ENCODE results near the gene C1orf232.

C1orf232 gene

DNA sequence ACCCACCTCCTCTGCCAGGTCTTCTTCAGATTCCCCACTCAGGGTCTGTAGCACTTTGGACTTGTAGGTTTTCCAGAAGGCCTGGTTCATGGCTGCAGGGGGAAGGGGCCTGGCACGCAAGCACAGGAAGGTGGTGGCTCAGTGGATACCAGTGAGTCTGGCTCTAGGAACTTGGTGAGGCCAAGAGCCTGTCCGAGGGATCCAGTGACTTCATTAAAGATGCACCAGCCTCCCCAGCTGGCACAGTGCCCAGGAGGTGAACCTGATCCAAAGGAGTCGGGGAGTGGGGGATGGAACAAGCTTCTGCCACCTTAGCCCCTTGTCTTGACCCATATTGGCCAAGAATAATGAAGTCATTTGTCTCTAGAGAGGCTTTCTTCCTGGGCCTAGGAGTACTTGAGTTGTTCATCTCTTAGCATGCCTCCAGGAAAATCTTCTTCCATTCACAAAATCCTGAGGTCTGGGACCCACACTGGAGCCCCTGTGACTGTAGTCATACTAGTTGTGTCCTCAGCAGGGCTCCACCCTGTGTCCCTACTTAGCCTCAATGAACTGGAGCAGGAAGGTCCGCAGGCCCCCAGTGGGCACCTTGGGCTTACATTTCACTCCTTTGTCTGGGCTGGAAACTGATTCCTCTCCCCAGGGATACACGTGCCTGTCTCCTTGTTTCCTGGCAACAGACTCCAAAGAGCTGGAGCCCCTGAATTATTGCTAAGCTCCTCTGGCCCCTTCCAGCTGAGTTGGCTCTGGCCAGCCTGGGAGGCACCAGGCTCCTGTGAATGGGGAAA, at the start of gene C1orf232:
C1orf232 (minus strand) TSS at position 554 of the 788 bp plus-strand sequence; CDS start at position 90, 464 bp downstream.
- TF ChIP-seq RAD21 (IDR thresholded peaks at IDR 0.05; ENCODE audit: low read depth): no peak
- 0 out of 2 replicates have a peak, but pooled peaks have one; percentile 10 for TF ChIP-seq ZBTB7A (IDR thresholded peaks at IDR 0.05; ENCODE audit: low read depth)
- peak; percentile 46; the same call in 1 of the 2 replicates for TF ChIP-seq NFIC (IDR thresholded peaks at IDR 0.05)

DNA sequence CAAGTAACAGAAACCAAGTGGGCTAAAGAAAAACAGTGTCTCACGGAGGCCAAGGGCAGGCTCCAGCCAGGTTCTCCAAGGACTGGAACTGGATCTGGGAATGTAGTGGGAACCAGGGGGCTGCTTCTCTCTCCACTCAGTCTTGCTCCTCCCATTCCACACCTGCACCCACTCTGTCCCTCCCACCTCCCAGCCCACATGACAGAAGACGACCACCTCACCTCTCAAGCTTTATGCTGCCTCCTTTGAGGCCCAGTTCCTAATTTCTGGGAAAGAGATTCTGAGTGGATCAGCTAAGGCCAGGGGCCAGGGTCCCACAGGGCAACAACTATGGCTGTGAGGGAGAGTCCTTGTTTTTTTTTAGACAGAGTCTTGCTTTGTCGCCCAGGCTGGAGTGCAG, 46.5 kb upstream of the C1orf232 start:
- TF ChIP-seq, protein P1, sequence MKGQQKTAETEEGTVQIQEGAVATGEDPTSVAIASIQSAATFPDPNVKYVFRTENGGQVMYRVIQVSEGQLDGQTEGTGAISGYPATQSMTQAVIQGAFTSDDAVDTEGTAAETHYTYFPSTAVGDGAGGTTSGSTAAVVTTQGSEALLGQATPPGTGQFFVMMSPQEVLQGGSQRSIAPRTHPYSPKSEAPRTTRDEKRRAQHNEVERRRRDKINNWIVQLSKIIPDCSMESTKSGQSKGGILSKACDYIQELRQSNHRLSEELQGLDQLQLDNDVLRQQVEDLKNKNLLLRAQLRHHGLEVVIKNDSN (IDR thresholded peaks at IDR 0.05): no peak

DNA sequence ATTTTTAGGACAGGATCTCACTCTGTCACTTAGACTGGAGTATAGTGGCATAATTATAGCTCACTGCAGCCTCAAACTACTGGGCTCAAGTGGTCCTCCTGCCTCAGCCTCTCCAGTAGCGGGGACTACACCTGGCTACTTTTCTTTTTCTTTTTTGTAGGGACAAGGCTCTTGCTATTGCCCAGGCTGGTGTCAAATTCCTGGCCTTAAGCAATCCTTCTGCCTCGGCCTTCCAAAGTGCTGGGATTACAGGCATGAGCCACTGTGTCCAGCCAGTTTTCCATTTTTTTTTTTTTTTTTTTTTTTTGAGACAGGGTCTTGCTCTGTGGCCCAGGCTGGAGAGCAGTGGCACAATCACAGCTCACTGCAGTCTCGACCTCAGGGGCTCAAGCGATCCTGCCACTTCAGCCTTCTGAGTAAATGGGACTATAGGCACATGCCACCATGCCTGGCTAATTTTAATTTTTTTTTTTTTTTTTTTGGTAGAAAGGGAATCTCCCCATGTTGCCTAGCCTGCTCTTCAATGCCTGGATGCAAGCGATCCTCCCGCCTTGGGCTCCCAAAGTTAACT, 44.7 kb upstream of the C1orf232 start:
- no peak for TF ChIP-seq EGR1 (IDR thresholded peaks at IDR 0.05)
- TF ChIP-seq, protein P2, sequence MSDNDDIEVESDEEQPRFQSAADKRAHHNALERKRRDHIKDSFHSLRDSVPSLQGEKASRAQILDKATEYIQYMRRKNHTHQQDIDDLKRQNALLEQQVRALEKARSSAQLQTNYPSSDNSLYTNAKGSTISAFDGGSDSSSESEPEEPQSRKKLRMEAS (IDR thresholded peaks at IDR 0.05): no peak
- TF ChIP-seq, protein P1 (IDR thresholded peaks at IDR 0.05): no peak

DNA sequence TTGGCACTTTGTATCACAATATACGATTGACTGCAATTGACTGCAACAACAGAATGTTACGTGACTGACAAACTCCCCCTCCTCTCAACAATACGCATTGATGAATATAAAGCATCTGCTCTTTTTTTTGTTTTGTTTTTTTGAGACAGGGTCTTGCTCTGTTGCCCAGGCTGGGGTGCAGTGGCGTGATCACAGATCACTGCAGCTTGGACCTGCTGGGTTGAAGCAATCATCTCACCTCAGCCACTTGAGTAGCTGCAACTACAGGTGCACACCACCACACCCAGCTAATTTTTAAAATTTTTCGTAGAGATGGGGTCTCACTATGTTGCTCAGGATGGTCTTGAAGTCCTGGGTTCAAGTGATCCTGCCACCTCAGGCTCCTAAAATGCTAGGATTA, 44.0 kb upstream of the C1orf232 start:
- TF ChIP-seq TCF12 (IDR thresholded peaks at IDR 0.05; ENCODE audit: low read depth) (no peak), TAF1 (IDR thresholded peaks at IDR 0.05; ENCODE audit: low read depth) (no peak), NFIC (IDR thresholded peaks at IDR 0.05) (no peak), EGR1 (IDR thresholded peaks at IDR 0.05) (no peak), YY1 (IDR thresholded peaks at IDR 0.05; ENCODE audit: low read depth) (no peak), FOXM1 (IDR thresholded peaks at IDR 0.05; ENCODE audit: borderline replicate concordance, low read depth) (no peak), EP300 (IDR thresholded peaks at IDR 0.05; ENCODE audit: borderline replicate concordance) (no peak), RAD21 (IDR thresholded peaks at IDR 0.05; ENCODE audit: low read depth) (no peak), CREB1 (IDR thresholded peaks at IDR 0.05; ENCODE audit: low read depth) (no peak), TEAD4 (IDR thresholded peaks at IDR 0.05) (no peak), CEBPB (IDR thresholded peaks at IDR 0.05) (no peak), ZBTB7A (IDR thresholded peaks at IDR 0.05; ENCODE audit: low read depth) (no peak)
- TF ChIP-seq, protein P3, sequence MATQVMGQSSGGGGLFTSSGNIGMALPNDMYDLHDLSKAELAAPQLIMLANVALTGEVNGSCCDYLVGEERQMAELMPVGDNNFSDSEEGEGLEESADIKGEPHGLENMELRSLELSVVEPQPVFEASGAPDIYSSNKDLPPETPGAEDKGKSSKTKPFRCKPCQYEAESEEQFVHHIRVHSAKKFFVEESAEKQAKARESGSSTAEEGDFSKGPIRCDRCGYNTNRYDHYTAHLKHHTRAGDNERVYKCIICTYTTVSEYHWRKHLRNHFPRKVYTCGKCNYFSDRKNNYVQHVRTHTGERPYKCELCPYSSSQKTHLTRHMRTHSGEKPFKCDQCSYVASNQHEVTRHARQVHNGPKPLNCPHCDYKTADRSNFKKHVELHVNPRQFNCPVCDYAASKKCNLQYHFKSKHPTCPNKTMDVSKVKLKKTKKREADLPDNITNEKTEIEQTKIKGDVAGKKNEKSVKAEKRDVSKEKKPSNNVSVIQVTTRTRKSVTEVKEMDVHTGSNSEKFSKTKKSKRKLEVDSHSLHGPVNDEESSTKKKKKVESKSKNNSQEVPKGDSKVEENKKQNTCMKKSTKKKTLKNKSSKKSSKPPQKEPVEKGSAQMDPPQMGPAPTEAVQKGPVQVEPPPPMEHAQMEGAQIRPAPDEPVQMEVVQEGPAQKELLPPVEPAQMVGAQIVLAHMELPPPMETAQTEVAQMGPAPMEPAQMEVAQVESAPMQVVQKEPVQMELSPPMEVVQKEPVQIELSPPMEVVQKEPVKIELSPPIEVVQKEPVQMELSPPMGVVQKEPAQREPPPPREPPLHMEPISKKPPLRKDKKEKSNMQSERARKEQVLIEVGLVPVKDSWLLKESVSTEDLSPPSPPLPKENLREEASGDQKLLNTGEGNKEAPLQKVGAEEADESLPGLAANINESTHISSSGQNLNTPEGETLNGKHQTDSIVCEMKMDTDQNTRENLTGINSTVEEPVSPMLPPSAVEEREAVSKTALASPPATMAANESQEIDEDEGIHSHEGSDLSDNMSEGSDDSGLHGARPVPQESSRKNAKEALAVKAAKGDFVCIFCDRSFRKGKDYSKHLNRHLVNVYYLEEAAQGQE (IDR thresholded peaks at IDR 0.05; ENCODE audit: low read depth): no peak
- TF ChIP-seq, protein P1 (IDR thresholded peaks at IDR 0.05): no peak
- TF ChIP-seq, protein P2 (IDR thresholded peaks at IDR 0.05): no peak

DNA sequence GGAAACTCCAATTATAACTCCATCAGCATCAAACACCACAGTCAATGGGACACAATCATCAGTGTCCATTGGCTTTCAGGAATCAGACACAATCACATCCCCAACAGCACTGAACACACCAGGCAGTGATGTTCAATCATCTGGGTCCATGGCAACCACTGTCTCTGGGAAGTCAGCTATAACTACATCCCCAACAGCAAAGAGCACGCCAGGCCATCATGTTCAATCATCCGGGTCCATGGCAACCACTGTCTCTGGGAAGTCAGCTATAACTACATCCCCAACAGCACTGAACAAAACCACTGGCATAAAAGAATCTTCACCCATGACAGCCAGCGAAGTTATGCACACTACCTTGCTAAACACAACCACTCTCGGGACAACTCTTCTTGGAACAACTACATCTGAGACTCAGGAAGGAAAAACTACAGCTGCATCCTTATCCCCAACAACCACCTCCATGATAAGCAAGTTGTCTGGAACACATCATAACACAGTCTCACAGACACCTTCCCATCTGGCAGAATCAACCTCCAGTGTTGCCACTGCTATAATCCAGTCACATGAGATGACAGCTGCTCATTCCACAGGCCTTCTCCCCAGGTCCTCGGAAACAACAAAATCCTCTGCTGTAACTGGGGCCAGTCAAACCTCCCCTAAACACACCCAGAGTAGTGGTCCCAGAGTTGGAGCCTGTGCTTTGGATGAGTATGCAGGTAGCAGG, 41.5 kb upstream of the C1orf232 start:
- TF ChIP-seq TAF1 (IDR thresholded peaks at IDR 0.05; ENCODE audit: low read depth) (no peak), NFIC (IDR thresholded peaks at IDR 0.05) (no peak), CEBPB (IDR thresholded peaks at IDR 0.05) (no peak), YY1 (IDR thresholded peaks at IDR 0.05; ENCODE audit: low read depth) (no peak), CREB1 (IDR thresholded peaks at IDR 0.05; ENCODE audit: low read depth) (no peak)
- TF ChIP-seq, protein P1 (IDR thresholded peaks at IDR 0.05): no peak
- TF ChIP-seq, protein P2 (IDR thresholded peaks at IDR 0.05): no peak

DNA sequence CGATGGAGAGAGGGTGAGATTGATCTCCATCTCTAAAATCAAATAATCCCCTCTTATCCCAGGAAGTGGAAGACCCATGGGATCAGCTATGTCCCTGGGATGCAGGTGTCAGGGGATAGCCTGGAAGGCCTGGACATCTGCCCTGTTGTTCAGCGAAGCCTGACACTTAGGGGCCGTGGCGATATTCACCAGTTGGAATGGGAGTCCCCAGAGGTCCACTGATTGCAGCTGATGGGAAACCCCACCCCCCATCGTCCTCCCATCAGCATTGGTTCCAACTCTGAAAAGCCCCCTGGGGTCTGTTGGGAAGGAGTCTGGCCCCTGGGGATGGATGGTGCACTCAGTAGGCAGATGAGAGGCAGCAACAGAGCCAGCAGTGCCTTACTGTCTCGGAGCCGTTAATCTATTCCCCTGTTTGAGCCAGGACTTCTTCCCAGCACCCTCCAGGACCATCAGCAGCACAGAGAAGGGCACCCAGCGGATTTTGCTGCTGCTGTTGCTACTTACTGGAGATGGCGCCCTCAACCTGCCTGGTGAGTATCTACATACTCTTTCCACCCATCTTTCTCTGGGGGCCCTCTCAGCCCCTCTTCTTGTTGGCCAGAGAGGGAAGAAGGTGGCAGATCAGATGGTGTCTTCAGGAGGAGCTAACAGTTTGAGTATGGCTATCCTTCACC, 35.0 kb upstream of the C1orf232 start:
- TF ChIP-seq NFIC (IDR thresholded peaks at IDR 0.05) (no peak), TCF12 (IDR thresholded peaks at IDR 0.05; ENCODE audit: low read depth) (no peak), EGR1 (IDR thresholded peaks at IDR 0.05) (no peak), RAD21 (IDR thresholded peaks at IDR 0.05; ENCODE audit: low read depth) (peak; percentile 54)
- TF ChIP-seq, protein P3 (IDR thresholded peaks at IDR 0.05; ENCODE audit: low read depth): no peak
- TF ChIP-seq, protein P2 (IDR thresholded peaks at IDR 0.05): no peak
